Amniotic stem cell (primary cell): Measurements from ENCODE around the gene OSBPL3.

Source experiments
- DNase-seq: peaks from one replicate; lab custom pipeline; 2025; lab: John Stamatoyannopoulos, UW

OSBPL3 gene

GRCh38 chr7:24863626-24864025 is 116.4 kb downstream of the OSBPL3 start:
- DNase-seq: no peak

GRCh38 chr7:24862461-24862860 is 117.5 kb downstream of the OSBPL3 start:
- DNase-seq: no peak

- DNase-seq: no peak
Observed at GRCh38 chr7:24861336-24861735, 118.6 kb downstream of the OSBPL3 start.

- DNase-seq: no peak
Observed at GRCh38 chr7:24860611-24861010, 119.4 kb downstream of the OSBPL3 start.

GRCh38 chr7:24858108-24858977 is 121.6 kb downstream of the OSBPL3 start:
- DNase-seq: no peak

GRCh38 chr7:24857623-24858022 is 122.4 kb downstream of the OSBPL3 start:
- no peak for DNase-seq

- no peak for DNase-seq
Observed at GRCh38 chr7:24854866-24855265, 125.1 kb downstream of the OSBPL3 start.

GRCh38 chr7:24851786-24852185 is 128.2 kb downstream of the OSBPL3 start:
- DNase-seq: no peak

- no peak for DNase-seq
Observed at GRCh38 chr7:24848878-24849277, 131.1 kb downstream of the OSBPL3 start.

- DNase-seq: no peak
Observed at GRCh38 chr7:24847754-24848153, 132.2 kb downstream of the OSBPL3 start.

- no peak for DNase-seq
Observed at GRCh38 chr7:24843821-24844434, 136.1 kb downstream of the OSBPL3 start.

GRCh38 chr7:24842449-24843241 is 137.3 kb downstream of the OSBPL3 start:
- DNase-seq: no peak

GRCh38 chr7:24842029-24842428 is 137.9 kb downstream of the OSBPL3 start:
- DNase-seq: no peak

- DNase-seq: no peak
Observed at GRCh38 chr7:24840563-24840962, 139.4 kb downstream of the OSBPL3 start.

- DNase-seq: no peak
Observed at GRCh38 chr7:24836084-24836483, 143.9 kb downstream of the OSBPL3 start.

- no peak for DNase-seq
Observed at GRCh38 chr7:24835643-24836042, 144.3 kb downstream of the OSBPL3 start.

- no peak for DNase-seq
Observed at GRCh38 chr7:24834128-24834798, 145.7 kb downstream of the OSBPL3 start.

- DNase-seq: no peak
Observed at GRCh38 chr7:24833549-24833948, 146.4 kb downstream of the OSBPL3 start.

- DNase-seq: no peak
Observed at GRCh38 chr7:24831240-24831639, 148.7 kb downstream of the OSBPL3 start.

GRCh38 chr7:24830440-24831050 is 149.4 kb downstream of the OSBPL3 start:
- no peak for DNase-seq

GRCh38 chr7:24829787-24830186 is 150.2 kb downstream of the OSBPL3 start:
- DNase-seq: no peak
